ENCODE data around the gene PLXNA2.
A peak's percentile ranks its signal among the peaks of the same experiment; 100 is the strongest.

PLXNA2 gene

GRCh38 chr1:208240662-208241355 is 3.4 kb downstream of the PLXNA2 start:
- no peak for DNase-seq

- no peak for DNase-seq
Measured at GRCh38 chr1:208239473-208240381, 4.5 kb downstream of the PLXNA2 start.

GRCh38 chr1:208238710-208239472 is 5.3 kb downstream of the PLXNA2 start:
- DNase-seq, result peak; percentile 20

GRCh38 chr1:208237241-208237640 is 6.9 kb downstream of the PLXNA2 start:
- no peak for DNase-seq

GRCh38 chr1:208235982-208236761 is 8.0 kb downstream of the PLXNA2 start:
- peak; percentile 43 for DNase-seq

- DNase-seq, result no peak
Measured at GRCh38 chr1:208235356-208235981, 8.7 kb downstream of the PLXNA2 start.

GRCh38 chr1:208234721-208235120 is 9.5 kb downstream of the PLXNA2 start:
- DNase-seq, result no peak

- no peak for DNase-seq
Measured at GRCh38 chr1:208233978-208234377, 10.2 kb downstream of the PLXNA2 start.

GRCh38 chr1:208233546-208233945 is 10.6 kb downstream of the PLXNA2 start:
- DNase-seq, result no peak

GRCh38 chr1:208232662-208233038 is 11.5 kb downstream of the PLXNA2 start:
- no peak for DNase-seq

GRCh38 chr1:208231881-208232661 is 12.1 kb downstream of the PLXNA2 start:
- DNase-seq, result no peak

GRCh38 chr1:208230668-208231529 is 13.3 kb downstream of the PLXNA2 start:
- no peak for DNase-seq

- no peak for DNase-seq
Measured at GRCh38 chr1:208228550-208228949, 15.6 kb downstream of the PLXNA2 start.

GRCh38 chr1:208228026-208228425 is 16.2 kb downstream of the PLXNA2 start:
- no peak for DNase-seq

- no peak for DNase-seq
Measured at GRCh38 chr1:208227366-208227765, 16.8 kb downstream of the PLXNA2 start.

GRCh38 chr1:208225954-208226937 is 17.9 kb downstream of the PLXNA2 start:
- no peak for DNase-seq

- DNase-seq, result no peak
Measured at GRCh38 chr1:208224192-208224713, 19.9 kb downstream of the PLXNA2 start.

- DNase-seq, result no peak
Measured at GRCh38 chr1:208223136-208223535, 21.0 kb downstream of the PLXNA2 start.
